GDM1 (cell line): ENCODE measurements around the gene EVI5.

ENCODE experiments used
- DNase-seq: peaks from one replicate; lab custom pipeline; 2025; lab: John Stamatoyannopoulos, UW

The EVI5 gene

GRCh38 chr1:92511541-92511940, 273.4 kb downstream of the EVI5 start:
- no peak for DNase-seq

- DNase-seq = no peak
Observed at GRCh38 chr1:92509619-92510018, 275.3 kb downstream of the EVI5 start.

- no peak for DNase-seq
Observed at GRCh38 chr1:92505015-92505692, 279.8 kb downstream of the EVI5 start.

GRCh38 chr1:92504291-92505014, 280.5 kb downstream of the EVI5 start:
- no peak for DNase-seq

- no peak for DNase-seq
Observed at GRCh38 chr1:92503926-92504285, 281.0 kb downstream of the EVI5 start.

GRCh38 chr1:92503043-92503925, 281.6 kb downstream of the EVI5 start:
- DNase-seq = no peak

DNA sequence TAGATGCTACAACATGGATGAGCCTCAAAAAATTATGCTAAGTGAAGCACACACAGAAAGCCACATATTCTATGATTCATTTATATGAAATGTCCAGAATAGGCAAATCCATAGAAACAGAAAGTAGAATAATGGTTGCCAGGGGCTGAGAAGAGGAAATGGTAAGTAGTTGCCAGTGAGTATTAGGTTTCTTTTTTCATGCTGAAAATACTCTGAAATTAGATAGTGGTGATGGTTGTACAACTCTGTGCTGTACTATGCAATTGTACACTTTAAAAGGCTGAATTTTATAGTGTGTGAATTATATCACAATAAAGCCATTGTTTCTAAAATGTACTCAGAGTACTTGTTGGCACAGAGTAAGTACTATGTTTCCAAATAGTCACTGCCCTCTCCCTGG, 282.7 kb downstream of the EVI5 start:
- DNase-seq = no peak

- DNase-seq = no peak
Observed at GRCh38 chr1:92500552-92500951, 284.4 kb downstream of the EVI5 start.

- no peak for DNase-seq
Observed at GRCh38 chr1:92495392-92496063, 289.4 kb downstream of the EVI5 start.

DNA sequence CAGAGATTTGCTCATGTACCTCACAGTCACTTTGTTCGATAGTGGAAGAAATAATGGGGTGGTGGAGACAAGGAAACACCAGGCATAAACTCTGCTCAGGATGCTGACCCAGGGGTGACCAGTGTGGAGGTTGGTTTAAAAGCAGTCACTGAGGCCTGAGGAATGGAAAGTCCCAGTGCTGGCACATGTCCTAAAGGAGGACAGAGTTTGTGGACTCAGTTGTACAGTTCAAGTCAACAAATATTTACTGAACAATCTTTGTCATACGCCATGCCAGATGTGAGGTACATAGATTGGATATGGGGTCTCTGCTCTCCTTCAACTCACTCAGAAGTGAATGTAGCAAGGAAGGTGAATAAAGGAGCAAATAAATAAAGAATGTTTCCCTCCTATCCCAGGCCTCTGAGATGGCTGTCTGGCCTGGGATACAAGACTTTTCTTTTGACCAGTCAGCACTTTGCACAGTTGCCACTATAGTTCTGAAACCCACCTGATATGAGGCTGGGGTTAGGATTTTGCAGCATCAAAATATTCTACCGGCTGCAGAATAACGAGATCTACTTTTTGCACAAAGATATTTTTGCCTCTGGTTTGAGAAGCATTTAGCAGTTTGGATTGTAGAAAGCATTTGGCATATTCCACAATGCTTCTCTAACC, 290.3 kb downstream of the EVI5 start:
- no peak for DNase-seq

- no peak for DNase-seq
Observed at GRCh38 chr1:92493139-92493538, 291.8 kb downstream of the EVI5 start.

GRCh38 chr1:92488832-92489231, 296.1 kb downstream of the EVI5 start:
- no peak for DNase-seq

DNA sequence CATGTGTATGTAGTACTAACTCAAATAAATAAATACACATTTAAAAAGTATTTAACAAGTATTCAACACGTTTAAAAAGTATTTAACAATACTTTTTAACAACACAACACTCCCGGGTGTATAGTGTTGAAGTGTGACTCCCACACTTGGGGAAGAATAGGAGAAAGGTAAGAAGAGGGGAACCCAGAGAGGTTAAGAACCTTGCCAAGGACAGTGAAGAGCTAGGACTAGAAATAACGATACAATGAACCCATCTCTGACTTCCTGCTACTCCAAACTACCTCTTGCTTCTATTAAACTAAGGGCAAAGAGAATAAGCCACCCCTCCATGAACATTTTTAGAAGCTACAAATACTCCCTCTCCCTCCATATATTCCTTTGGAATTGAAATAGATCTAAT, 296.5 kb downstream of the EVI5 start:
- DNase-seq = no peak

DNA sequence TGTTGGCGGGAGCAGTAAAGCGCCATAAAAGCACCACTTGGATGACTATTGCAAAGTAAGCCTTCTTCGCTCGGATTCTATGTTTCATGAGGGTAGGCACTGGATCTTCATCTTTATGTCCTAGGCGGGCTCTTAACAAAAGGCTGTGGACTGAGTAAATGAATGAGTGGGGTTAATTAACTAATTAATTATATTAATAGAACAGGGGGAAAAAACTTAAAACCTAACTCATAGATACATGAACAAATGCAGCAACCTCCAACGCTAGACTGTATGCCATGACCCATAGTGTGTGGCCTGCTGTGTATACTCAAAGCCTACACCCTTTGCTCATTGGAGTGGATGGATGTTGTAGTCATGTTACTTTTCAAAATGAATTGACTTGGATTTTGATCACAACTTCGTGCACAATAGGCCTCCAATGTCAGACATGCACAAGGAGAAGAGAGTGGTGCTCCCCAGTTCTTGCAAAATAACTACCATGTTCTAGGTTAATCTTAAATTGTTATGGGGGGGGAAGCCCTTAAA, 297.8 kb downstream of the EVI5 start:
- DNase-seq = no peak

GRCh38 chr1:92486251-92487077, 298.4 kb downstream of the EVI5 start, which contains the start of gene GFI1:
Gene GFI1, minus strand, starts transcription at chr1:92486925. Its CDS starts 3,438 bp downstream, at chr1:92483487.
- DNase-seq = no peak

DNA sequence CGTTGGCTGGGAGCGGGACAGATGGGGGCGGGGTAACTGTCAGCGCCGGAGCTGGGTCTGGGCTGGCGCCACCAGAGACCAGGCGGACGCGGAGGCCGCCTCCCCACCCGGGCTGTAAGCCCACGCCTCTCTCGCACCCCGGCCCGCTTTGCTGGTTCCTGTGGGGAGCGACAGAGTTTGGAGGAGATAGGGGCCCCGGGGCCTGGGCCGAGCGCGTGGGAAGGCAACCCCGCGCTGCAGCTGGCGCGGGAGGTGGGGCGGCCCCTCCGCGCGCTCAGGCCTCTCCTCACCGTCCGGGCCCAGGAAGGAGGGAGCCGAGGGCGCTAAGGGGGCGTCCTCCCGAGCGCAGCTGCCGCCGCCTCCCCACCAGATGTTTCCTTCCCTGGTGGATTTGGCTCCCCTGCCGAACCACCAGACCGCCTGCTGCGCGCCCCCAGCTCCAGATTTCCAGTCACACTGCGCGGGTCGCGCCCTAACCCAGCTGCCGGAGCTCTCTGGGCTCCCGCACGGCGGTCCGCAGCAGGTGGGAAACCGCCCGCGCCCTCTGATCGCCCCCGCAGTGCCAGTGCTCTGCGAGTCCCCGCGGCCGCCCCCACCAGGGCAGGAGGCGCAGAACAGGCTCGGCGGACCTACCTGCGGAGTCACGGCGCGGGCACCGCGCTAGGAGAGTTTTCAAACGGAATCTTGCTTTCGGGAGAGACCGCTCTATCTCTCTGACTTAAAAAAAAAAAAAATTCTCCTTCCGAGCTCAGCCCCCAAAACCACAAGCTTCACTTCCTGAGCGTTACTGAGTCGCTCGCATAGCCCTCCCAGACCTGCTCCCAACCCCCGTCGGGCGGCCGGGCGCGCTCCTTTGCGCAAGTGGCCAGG, 299.3 kb downstream of the EVI5 start:
- DNase-seq = peak; percentile 41

GRCh38 chr1:92484472-92485380, 300.2 kb downstream of the EVI5 start:
- DNase-seq = peak; percentile 24
